Prostate gland (tissue), 2 donors: Measurements from ENCODE around the gene SLC25A34.

ENCODE experiments used
- CTCF ChIP-seq, 4 experiments: fragments of 200-600 bp in 2 of 4; fragments of 450-650 bp in 2 of 4; sonication (generic) in 2 of 4; IDR thresholded peaks; 1 replicate in 3 of 4; 2 replicates in 1 of 4; pipeline ENCODE4 v1.5.1; 2016 to 2019; ENCODE audit warnings: antibody characterized with exemption in 4 of 4, mild to moderate bottlenecking in 2 of 4, moderate library complexity in 2 of 4
- POLR2AphosphoS5 ChIP-seq: sonication (generic); formaldehyde crosslinking; IDR thresholded peaks from one replicate; pipeline ENCODE4 v1.6.1; 2017; ENCODE audit warnings: antibody characterized with exemption

DNA sequence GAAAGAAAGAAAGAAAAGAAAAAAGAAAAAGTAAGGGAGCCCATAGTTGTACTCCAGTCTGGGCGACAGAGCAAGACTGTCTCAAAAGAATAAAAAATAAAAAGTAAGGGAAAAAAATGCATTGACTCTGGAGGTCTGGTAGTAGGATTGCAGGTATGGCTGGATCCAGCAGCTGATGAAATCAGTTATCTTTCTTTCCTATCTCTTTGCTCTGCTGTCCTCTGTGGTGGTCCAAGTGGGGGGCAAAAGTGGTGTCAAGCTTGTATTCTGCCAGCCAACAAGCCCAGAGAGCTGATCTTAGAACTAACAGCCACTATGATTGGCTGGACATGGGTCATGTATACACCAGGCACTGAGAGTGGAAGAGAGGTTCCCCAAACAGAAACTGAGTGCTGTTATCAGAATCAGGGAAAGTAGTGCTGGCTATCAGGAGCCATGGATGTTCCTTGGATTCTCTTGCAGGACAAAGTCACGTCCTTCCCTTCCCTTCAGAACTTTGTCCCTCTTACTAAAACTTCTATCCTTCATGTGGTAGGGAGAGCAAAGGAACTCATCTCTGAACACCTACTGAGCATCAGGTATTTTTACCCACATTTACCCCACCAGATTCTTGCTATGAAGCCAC, 19.1 kb downstream of the SLC25A34 start:
- TF ChIP-seq CTCF (IDR thresholded peaks at IDR 0.05) (no peak), POLR2AphosphoS5 (no peak)
